Measurements from ENCODE around the gene TFDP2. TPM values are rescaled to one million over a fixed set of nuclear protein-coding genes. Genes with fewer than 3 reads are reported as not detected.
A peak's percentile ranks its signal among the peaks of the same experiment; 100 is the strongest.

TFDP2 gene
- 10 to 100 TPM; 17.9 to 30.9 (median 24.1) TPM for total RNA-seq
- long read RNA-seq, partial matches to known transcripts: 1 of 2 reads
- long read RNA-seq, other reads (novel, unspliced or antisense): 1 of 2 reads

- Histone ChIP-seq H3K4me1 (peaks cover 0 to 10% (median 0%) of the 10 kb centered on the region in 4 donors), H3K27ac (peak within 1 kb of the TSS; percentile 31 to 89 (median 82)), H3K9me3 (no peaks in the 10 kb centered on the region), H3K36me3 (no peaks in the 10 kb centered on the region), H3K4me3 (peak within 1 kb of the TSS; percentile 65 to 74 (median 66)), H3K27me3 (no peaks in the 10 kb centered on the region)
- ATAC-seq (peak; percentile 97 to 98 (median 98)), DNase-seq (peak; percentile 92 to 94 (median 94))
- WGBS (ENCODE audit: insufficient coverage, low coverage, low lambda C conversion rate, missing lambda C conversion rate): 0% methylated on average over 10 of the region's 83 CpGs
- intact Hi-C loops (cut with DNase I): no loop called here
- peak in 1 of 4 donors; percentile 18 for TF ChIP-seq CTCF (IDR thresholded peaks at IDR 0.05)
- TF ChIP-seq POLR2A (IDR thresholded peaks at IDR 0.05): peak; percentile 68
Measured at GRCh38 chr3:142148792-142149672, at the start of gene TFDP2. Gene TFDP2 (minus strand): TSS chr3:142149544. CDS start chr3:142101749, 47,795 bp downstream.

- Histone ChIP-seq H3K27ac (no peak overlapping the region), H3K4me1 (no peaks in the 10 kb centered on the region), H3K36me3 (no peaks in the 10 kb centered on the region), H3K9me3 (no peaks in the 10 kb centered on the region), H3K27me3 (no peaks in the 10 kb centered on the region), H3K4me3 (no peak overlapping the region)
- TF ChIP-seq POLR2A (IDR thresholded peaks at IDR 0.05) (no peak), CTCF (IDR thresholded peaks at IDR 0.05) (no peak)
- ATAC-seq: no peak
- intact Hi-C loops (cut with DNase I): no loop called here
- no peak for DNase-seq
Measured at GRCh38 chr3:142188846-142189245, 39.5 kb upstream of the TFDP2 start.

GRCh38 chr3:142180761-142181362 lies 31.5 kb upstream of the TFDP2 start:
- WGBS (ENCODE audit: insufficient coverage, low coverage, low lambda C conversion rate, missing lambda C conversion rate): 88% methylated on average over 6 of the region's 6 CpGs
- Histone ChIP-seq H3K27ac (no peak overlapping the region), H3K4me3 (no peak overlapping the region), H3K4me1 (no peaks in the 10 kb centered on the region), H3K27me3 (no peaks in the 10 kb centered on the region), H3K9me3 (no peaks in the 10 kb centered on the region), H3K36me3 (peaks cover 0 to 7% (median 0%) of the 10 kb centered on the region in 4 donors)
- intact Hi-C loops (cut with DNase I): no loop called here
- ATAC-seq: peak; percentile 73 to 77 (median 75)
- TF ChIP-seq POLR2A (IDR thresholded peaks at IDR 0.05) (no peak), CTCF (IDR thresholded peaks at IDR 0.05) (peak; percentile 36 to 61 (median 58))
- DNase-seq: peak in 1 of 3 donors; percentile 26

GRCh38 chr3:142175478-142175877 lies 26.1 kb upstream of the TFDP2 start:
- Histone ChIP-seq H3K36me3 (peaks cover 0 to 2% (median 0%) of the 10 kb centered on the region in 4 donors), H3K4me3 (no peak overlapping the region), H3K27ac (no peak overlapping the region), H3K9me3 (no peaks in the 10 kb centered on the region), H3K27me3 (no peaks in the 10 kb centered on the region), H3K4me1 (no peaks in the 10 kb centered on the region)
- TF ChIP-seq CTCF (IDR thresholded peaks at IDR 0.05): no peak
- DNase-seq (no peak), ATAC-seq (peak in 1 of 4 donors; percentile 76)
- 53% methylated on average over 1 of the region's 1 CpG for WGBS (ENCODE audit: insufficient coverage, low coverage, low lambda C conversion rate, missing lambda C conversion rate)
- intact Hi-C loops (cut with DNase I): no loop called here
